GM12878 (cell line): Measurements from ENCODE around the gene SLC25A39. TPM values are rescaled to one million over a fixed set of nuclear protein-coding genes. Genes with fewer than 3 reads are reported as not detected.

Source experiments
- BHLHE40 ChIP-seq, 2 experiments: fragments of 450-650 bp in 1 of 2; IDR thresholded peaks; 2 replicates each; pipeline ENCODE4 v1.6.1; 2011 to 2017; ENCODE audit warnings: low read depth in 2 of 2, borderline replicate concordance in 1 of 2, improper control_type of control experiment in 1 of 2, low read length in 1 of 2, mild to moderate bottlenecking in 1 of 2
- CBX3 ChIP-seq: fragments of 200-600 bp; sonication (generic); IDR thresholded peaks from 2 replicates; pipeline ENCODE4 v1.6.1; 2016; ENCODE audit warnings: low read depth, borderline replicate concordance
- EP300 ChIP-seq, 2 experiments: fragments of 150-350 bp in 1 of 2; IDR thresholded peaks; 2 replicates each; pipeline ENCODE4 v1.6.1; 2011 to 2012; ENCODE audit warnings: low read depth in 2 of 2, low read length in 2 of 2, borderline replicate concordance in 1 of 2, improper control_type of control experiment in 1 of 2, inconsistent platforms in 1 of 2; ENCODE audit not compliant: control insufficient read depth in 1 of 2
- EZH2 ChIP-seq: IDR thresholded peaks from 2 replicates; pipeline ENCODE4 v1.6.1; 2012; ENCODE audit warnings: low read depth, mild to moderate bottlenecking, control low read depth, inconsistent platforms, low read length, borderline replicate concordance; ENCODE audit not compliant: control insufficient read depth
- IKZF1 ChIP-seq: fragments of 450-650 bp; conservative IDR thresholded peaks from 2 replicates; pipeline ENCODE4 v1.6.1; 2017; ENCODE audit warnings: antibody characterized with exemption, mild to moderate bottlenecking
- POU2F2 ChIP-seq: IDR thresholded peaks from 3 replicates; pipeline ENCODE4 v1.6.1; 2011; ENCODE audit warnings: low read depth, mild to moderate bottlenecking, low read length, borderline replicate concordance
- RELB ChIP-seq: fragments of 450-650 bp; IDR thresholded peaks from 2 replicates; pipeline ENCODE4 v1.6.1; 2017; ENCODE audit warnings: low read depth, mild to moderate bottlenecking, moderate library complexity
- TCF12 ChIP-seq: IDR thresholded peaks from 2 replicates; pipeline ENCODE4 v1.6.1; 2011; ENCODE audit warnings: low read depth, mild to moderate bottlenecking, low read length
- TCF3 ChIP-seq: IDR thresholded peaks from 2 replicates; pipeline ENCODE4 v1.6.1; 2012; ENCODE audit warnings: low read depth, mild to moderate bottlenecking, low read length, borderline replicate concordance; ENCODE audit not compliant: insufficient read depth
- ZNF207 ChIP-seq: fragments of 450-650 bp; IDR thresholded peaks from 2 replicates; pipeline ENCODE4 v1.6.1; 2014; ENCODE audit warnings: antibody characterized with exemption, mild to moderate bottlenecking, borderline replicate concordance
- ZNF384 ChIP-seq: IDR thresholded peaks from 2 replicates; pipeline ENCODE4 v1.6.1; 2012; ENCODE audit warnings: low read depth, mild to moderate bottlenecking, low read length, improper control_type of control experiment, borderline replicate concordance
- ZSCAN29 ChIP-seq: fragments of 450-650 bp; IDR thresholded peaks from 2 replicates; pipeline ENCODE4 v1.6.1; 2017; ENCODE audit warnings: mild to moderate bottlenecking, moderate library complexity
- polyA plus RNA-seq, 11 experiments: library from polyadenylated mRNA; depleted of rRNA in 4 of 11; unstranded in 6 of 11; stranded (reverse) in 5 of 11; fragments of >200 nt; fragmentation: Nextera tagmentation in 4 of 11; fragmentation: Illumina TruSeq in 1 of 11; extraction: Ambion mirVana in 4 of 11; extraction: Trizol in 1 of 11; gene quantifications; 1 replicate in 1 of 11; 2 replicates in 10 of 11; pipeline versions ENCODE4 v1.2.1 to v1.2.3, GENCODE V29; 2011 to 2016; ENCODE audit warnings: inconsistent platforms in 2 of 11, missing spikeins in 2 of 11, low read depth in 1 of 11
- total RNA-seq, 4 experiments: library from RNA; depleted of rRNA in 3 of 4; stranded (reverse); fragments of >200 nt in 3 of 4; fragmentation: Illumina TruSeq in 1 of 4; extraction: Trizol in 1 of 4; gene quantifications; 2 replicates each; pipeline versions ENCODE4 v1.2.1 to v1.2.3, GENCODE V29; 2013 to 2021
- TF ChIP-seq, protein P1 (sequence below): fragments of 450-650 bp; IDR thresholded peaks from 2 replicates; pipeline ENCODE4 v1.6.1; 2014; ENCODE audit warnings: mild to moderate bottlenecking
- TF ChIP-seq, protein P2 (sequence below): IDR thresholded peaks from 2 replicates; pipeline ENCODE4 v1.6.1; 2012; ENCODE audit warnings: mild to moderate bottlenecking, low read depth, low read length
- TF ChIP-seq, protein P3 (sequence below): fragments of 450-650 bp; IDR thresholded peaks from 2 replicates; pipeline ENCODE4 v1.6.1; 2018; ENCODE audit warnings: borderline replicate concordance, mild to moderate bottlenecking; ENCODE audit not compliant: partially characterized antibody

SLC25A39 gene
- total and polyA plus RNA-seq, 10 of the 15 experiments (the other 5 are each of a cell fraction or from before 2014, with no cell fraction given) = 3.5 to 270 (median 150) TPM

DNA sequence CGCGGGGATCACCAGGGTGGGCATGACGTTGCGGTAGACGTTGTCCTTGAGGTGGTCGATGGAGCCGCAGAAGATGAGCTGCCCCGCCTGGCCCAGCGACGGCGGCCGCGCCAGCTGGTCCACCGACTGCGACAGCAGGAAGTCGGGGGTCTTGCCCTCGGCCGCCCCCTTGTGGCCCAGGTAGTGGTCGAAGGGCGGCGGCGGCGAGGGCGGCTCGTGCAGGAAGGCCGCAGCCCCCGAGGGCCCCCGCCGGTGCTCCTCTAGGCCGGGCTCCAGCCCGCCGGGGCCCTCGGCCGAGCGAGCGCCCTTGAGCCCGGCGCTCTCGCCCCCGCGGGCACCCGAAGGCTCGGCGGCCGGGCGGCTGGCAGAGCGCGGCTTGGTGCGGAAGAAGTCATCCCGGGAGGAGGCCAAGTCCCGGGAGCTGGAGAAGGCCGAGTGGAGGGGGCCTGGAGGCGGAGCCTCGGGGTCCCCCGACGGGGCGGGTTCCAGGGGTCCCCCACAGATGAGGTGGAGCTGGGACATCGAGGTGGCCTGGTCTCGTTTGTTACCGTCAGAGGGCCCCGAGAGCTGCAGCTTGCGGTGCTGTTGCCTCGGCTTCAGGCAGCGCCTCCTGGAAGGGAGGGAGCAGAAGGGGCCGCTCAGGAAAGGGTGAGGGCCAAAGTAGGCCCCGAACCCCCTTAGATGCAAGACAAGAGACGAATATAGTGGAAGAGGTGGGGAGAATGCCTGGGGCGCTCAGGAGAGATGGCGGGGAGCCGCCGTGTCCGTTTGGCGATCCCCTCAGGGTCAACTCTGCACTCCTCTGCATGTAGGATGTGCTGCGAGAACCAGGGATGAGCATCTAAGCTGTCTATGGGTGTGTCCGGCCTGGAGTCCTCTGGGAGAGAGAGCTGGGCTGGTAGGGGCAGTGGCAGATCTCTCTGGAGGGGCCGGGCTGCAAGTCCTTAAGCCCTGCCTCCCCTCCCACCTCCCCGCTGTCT is 30.2 kb upstream of the SLC25A39 start (continued):
- TF ChIP-seq, protein P1, sequence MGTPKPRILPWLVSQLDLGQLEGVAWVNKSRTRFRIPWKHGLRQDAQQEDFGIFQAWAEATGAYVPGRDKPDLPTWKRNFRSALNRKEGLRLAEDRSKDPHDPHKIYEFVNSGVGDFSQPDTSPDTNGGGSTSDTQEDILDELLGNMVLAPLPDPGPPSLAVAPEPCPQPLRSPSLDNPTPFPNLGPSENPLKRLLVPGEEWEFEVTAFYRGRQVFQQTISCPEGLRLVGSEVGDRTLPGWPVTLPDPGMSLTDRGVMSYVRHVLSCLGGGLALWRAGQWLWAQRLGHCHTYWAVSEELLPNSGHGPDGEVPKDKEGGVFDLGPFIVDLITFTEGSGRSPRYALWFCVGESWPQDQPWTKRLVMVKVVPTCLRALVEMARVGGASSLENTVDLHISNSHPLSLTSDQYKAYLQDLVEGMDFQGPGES = no peak
- no peak for TF ChIP-seq ZNF384
- TF ChIP-seq, protein P2, sequence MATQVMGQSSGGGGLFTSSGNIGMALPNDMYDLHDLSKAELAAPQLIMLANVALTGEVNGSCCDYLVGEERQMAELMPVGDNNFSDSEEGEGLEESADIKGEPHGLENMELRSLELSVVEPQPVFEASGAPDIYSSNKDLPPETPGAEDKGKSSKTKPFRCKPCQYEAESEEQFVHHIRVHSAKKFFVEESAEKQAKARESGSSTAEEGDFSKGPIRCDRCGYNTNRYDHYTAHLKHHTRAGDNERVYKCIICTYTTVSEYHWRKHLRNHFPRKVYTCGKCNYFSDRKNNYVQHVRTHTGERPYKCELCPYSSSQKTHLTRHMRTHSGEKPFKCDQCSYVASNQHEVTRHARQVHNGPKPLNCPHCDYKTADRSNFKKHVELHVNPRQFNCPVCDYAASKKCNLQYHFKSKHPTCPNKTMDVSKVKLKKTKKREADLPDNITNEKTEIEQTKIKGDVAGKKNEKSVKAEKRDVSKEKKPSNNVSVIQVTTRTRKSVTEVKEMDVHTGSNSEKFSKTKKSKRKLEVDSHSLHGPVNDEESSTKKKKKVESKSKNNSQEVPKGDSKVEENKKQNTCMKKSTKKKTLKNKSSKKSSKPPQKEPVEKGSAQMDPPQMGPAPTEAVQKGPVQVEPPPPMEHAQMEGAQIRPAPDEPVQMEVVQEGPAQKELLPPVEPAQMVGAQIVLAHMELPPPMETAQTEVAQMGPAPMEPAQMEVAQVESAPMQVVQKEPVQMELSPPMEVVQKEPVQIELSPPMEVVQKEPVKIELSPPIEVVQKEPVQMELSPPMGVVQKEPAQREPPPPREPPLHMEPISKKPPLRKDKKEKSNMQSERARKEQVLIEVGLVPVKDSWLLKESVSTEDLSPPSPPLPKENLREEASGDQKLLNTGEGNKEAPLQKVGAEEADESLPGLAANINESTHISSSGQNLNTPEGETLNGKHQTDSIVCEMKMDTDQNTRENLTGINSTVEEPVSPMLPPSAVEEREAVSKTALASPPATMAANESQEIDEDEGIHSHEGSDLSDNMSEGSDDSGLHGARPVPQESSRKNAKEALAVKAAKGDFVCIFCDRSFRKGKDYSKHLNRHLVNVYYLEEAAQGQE = no peak
- no peak for TF ChIP-seq ZSCAN29
- TF ChIP-seq TCF3 = 0 out of 2 replicates have a peak, but pooled peaks have one; percentile 81
- TF ChIP-seq EP300 (IDR thresholded peaks at IDR 0.05; ENCODE audit: borderline replicate concordance in 1 of 2, control insufficient read depth in 1 of 2, low read depth in 2 of 2, low read length in 2 of 2) = no peak
- TF ChIP-seq, protein P3, sequence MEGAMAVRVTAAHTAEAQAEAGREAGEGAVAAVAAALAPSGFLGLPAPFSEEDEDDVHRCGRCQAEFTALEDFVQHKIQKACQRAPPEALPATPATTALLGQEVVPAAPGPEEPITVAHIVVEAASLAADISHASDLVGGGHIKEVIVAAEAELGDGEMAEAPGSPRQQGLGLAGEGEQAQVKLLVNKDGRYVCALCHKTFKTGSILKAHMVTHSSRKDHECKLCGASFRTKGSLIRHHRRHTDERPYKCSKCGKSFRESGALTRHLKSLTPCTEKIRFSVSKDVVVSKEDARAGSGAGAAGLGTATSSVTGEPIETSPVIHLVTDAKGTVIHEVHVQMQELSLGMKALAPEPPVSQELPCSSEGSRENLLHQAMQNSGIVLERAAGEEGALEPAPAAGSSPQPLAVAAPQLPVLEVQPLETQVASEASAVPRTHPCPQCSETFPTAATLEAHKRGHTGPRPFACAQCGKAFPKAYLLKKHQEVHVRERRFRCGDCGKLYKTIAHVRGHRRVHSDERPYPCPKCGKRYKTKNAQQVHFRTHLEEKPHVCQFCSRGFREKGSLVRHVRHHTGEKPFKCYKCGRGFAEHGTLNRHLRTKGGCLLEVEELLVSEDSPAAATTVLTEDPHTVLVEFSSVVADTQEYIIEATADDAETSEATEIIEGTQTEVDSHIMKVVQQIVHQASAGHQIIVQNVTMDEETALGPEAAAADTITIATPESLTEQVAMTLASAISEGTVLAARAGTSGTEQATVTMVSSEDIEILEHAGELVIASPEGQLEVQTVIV = no peak
- TF ChIP-seq RELB = no peak
- no peak for TF ChIP-seq IKZF1
- TF ChIP-seq TCF12 = peak; percentile 63; the same call in 1 of the 2 replicates
- TF ChIP-seq BHLHE40 (IDR thresholded peaks at IDR 0.05; ENCODE audit: borderline replicate concordance in 1 of 2, low read depth in 2 of 2, low read length in 1 of 2) = peak in 1 of 2 experiments; percentile 87; a peak in 2 of 4 replicates
- TF ChIP-seq EZH2 = no peak
- TF ChIP-seq POU2F2 = no peak
- no peak for TF ChIP-seq ZNF207
- TF ChIP-seq CBX3 = no peak
